Myometrial cell (primary cell): ENCODE data around the gene SRD5A2. TPM values are rescaled to one million over a fixed set of nuclear protein-coding genes. Genes with fewer than 3 reads are reported as not detected.

Experiments
- total RNA-seq: library from RNA; depleted of rRNA; stranded (reverse); fragments of >200 nt; gene quantifications from 2 replicates; pipeline ENCODE4 v1.2.3, GENCODE V29; 2015

Gene SRD5A2, protein sequence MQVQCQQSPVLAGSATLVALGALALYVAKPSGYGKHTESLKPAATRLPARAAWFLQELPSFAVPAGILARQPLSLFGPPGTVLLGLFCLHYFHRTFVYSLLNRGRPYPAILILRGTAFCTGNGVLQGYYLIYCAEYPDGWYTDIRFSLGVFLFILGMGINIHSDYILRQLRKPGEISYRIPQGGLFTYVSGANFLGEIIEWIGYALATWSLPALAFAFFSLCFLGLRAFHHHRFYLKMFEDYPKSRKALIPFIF
- total RNA-seq = not detected in 2 replicates

GRCh38 chr2:31580321-31581117 is at the start of gene SRD5A2:
TSS of gene SRD5A2 (minus strand) at chr2:31580938. CDS start at chr2:31580900, 38 bp downstream.

Other genes with a start within 250 kb of the SRD5A2 start
- 0.29 and 0.71 TPM in 2 replicates for gene XDH, start 166.2 kb downstream of the SRD5A2 start, total RNA-seq